Measurements from ENCODE around the gene IMP4. TPM values are rescaled to one million over a fixed set of nuclear protein-coding genes. Genes with fewer than 3 reads are reported as not detected.
A peak's percentile ranks its signal among the peaks of the same experiment; 100 is the strongest.

Gene IMP4
- polyA plus RNA-seq, 3 donors: 57.6 to 81.2 (median 58.5) TPM

DNA sequence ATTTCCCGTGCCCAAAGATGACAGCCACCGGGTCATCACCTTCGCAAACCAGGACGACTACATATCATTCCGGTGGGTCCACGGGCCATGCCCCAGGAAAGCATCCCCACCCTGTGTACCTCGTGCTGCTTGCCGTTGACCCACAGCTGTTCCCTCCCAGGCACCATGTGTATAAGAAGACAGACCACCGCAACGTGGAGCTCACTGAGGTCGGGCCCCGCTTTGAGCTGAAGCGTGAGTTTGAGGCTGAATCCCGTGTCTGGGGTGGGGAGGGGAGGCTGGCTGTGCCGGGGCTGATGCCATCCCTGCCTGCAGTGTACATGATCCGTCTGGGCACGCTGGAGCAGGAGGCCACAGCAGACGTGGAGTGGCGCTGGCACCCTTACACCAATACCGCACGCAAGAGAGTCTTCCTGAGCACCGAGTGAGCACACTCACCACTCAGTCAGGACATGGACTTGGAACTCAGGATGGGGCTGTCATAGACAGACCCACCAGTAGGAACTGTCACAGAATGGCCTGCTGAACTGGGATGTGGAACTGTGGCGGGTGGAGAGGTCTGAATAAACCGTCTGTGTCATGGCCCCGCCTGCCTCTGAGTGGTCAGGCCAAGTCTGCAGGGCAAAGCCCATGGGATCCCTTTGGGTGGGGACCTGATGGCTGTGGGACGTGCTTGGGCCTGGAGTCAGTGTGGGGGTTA lies 3.5 kb downstream of the IMP4 start:
- Histone ChIP-seq H3K9me3 (replicated peaks in 1 of 2; ENCODE audit: control insufficient read depth in 1 of 2, insufficient read depth in 1 of 2, low read length in 2 of 2) (no peaks in the 10 kb centered on the region), H3K79me2 (ENCODE audit: insufficient read depth, low read length) (peaks cover 22% of the 10 kb centered on the region), H3K4me1 (ENCODE audit: control insufficient read depth in 1 of 2, insufficient read depth in 2 of 2, low read length in 2 of 2) (peaks cover 14 to 19% of the 10 kb centered on the region in 2 donors), H3K4me3 (replicated peaks in 1 of 3; ENCODE audit: low read depth in 2 of 3, low read length in 3 of 3) (no peak overlapping the region), H3K9ac (ENCODE audit: insufficient read depth, low read length, poor library complexity, severe bottlenecking) (no peak overlapping the region), H3K27me3 (ENCODE audit: control insufficient read depth in 2 of 2, insufficient read depth in 2 of 2, low read length in 2 of 2) (no peaks in the 10 kb centered on the region), H3K36me3 (replicated peaks in 1 of 2; ENCODE audit: control insufficient read depth in 1 of 2, insufficient read depth in 2 of 2, low read length in 2 of 2) (peaks cover 44 to 49% of the 10 kb centered on the region in 2 donors), H2AFZ (ENCODE audit: insufficient read depth, low read depth, low read length, poor library complexity, severe bottlenecking) (no peak overlapping the region), H3K27ac (ENCODE audit: low read depth in 1 of 2, low read length in 2 of 2) (no peak overlapping the region), H4K20me1 (ENCODE audit: insufficient read depth, low read length) (no peaks in the 10 kb centered on the region), H3K4me2 (replicated peaks; ENCODE audit: extremely low read depth, low read length, poor library complexity, severe bottlenecking) (no peak overlapping the region)
- Mint-ChIP-seq H3K4me1 (peaks cover 17% of the 10 kb centered on the region), H3K27ac (peak overlapping the region in 2 of 7 donors; percentile 28 to 77), H3K4me3 (no peak overlapping the region), H3K36me3 (peaks cover 48 to 50% of the 10 kb centered on the region in 2 donors), H3K9me3 (no peaks in the 10 kb centered on the region), H3K27me3 (ENCODE audit: low read depth in 3 of 3) (peaks cover 0 to 4% (median 3%) of the 10 kb centered on the region in 3 donors)
- no peak for DNase-seq
- WGBS (ENCODE audit: insufficient coverage): 97% methylated on average over 22 of the region's 26 CpGs
- TF ChIP-seq, protein P1, sequence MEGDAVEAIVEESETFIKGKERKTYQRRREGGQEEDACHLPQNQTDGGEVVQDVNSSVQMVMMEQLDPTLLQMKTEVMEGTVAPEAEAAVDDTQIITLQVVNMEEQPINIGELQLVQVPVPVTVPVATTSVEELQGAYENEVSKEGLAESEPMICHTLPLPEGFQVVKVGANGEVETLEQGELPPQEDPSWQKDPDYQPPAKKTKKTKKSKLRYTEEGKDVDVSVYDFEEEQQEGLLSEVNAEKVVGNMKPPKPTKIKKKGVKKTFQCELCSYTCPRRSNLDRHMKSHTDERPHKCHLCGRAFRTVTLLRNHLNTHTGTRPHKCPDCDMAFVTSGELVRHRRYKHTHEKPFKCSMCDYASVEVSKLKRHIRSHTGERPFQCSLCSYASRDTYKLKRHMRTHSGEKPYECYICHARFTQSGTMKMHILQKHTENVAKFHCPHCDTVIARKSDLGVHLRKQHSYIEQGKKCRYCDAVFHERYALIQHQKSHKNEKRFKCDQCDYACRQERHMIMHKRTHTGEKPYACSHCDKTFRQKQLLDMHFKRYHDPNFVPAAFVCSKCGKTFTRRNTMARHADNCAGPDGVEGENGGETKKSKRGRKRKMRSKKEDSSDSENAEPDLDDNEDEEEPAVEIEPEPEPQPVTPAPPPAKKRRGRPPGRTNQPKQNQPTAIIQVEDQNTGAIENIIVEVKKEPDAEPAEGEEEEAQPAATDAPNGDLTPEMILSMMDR (IDR thresholded peaks at IDR 0.05): no peak
- intact Hi-C loops (cut with micrococcal nuclease): no loop called here

GRCh38 chr2:130346741-130347066 lies 4.0 kb downstream of the IMP4 start:
- H3K79me2 ChIP-seq (ENCODE audit: insufficient read depth, low read length): peaks cover 22% of the 10 kb centered on the region
- DNase-seq: no peak
- no peak overlapping the region for H3K4me3 ChIP-seq (replicated peaks in 1 of 3; ENCODE audit: low read depth in 2 of 3, low read length in 3 of 3)
- no peak overlapping the region for H3K27ac ChIP-seq (ENCODE audit: low read depth in 1 of 2, low read length in 2 of 2)
- WGBS (ENCODE audit: insufficient coverage): 100% methylated on average over 1 of the region's 4 CpGs
- intact Hi-C loops (cut with micrococcal nuclease): no loop called here
- peaks cover 9 to 15% of the 10 kb centered on the region in 2 donors for H3K4me1 ChIP-seq (ENCODE audit: control insufficient read depth in 1 of 2, insufficient read depth in 2 of 2, low read length in 2 of 2)
- H3K4me3 Mint-ChIP-seq: no peak overlapping the region
- H3K27ac Mint-ChIP-seq: peak overlapping the region in 2 of 7 donors; percentile 28 to 77
- no peak overlapping the region for H3K9ac ChIP-seq (ENCODE audit: insufficient read depth, low read length, poor library complexity, severe bottlenecking)
- H2AFZ ChIP-seq (ENCODE audit: insufficient read depth, low read depth, low read length, poor library complexity, severe bottlenecking): no peak overlapping the region
- peaks cover 0 to under 1% (median 0%) of the 10 kb centered on the region in 7 donors for H3K9me3 Mint-ChIP-seq
- peaks cover 0 to 3% (median 2%) of the 10 kb centered on the region in 3 donors for H3K27me3 Mint-ChIP-seq (ENCODE audit: low read depth in 3 of 3)
- H4K20me1 ChIP-seq (ENCODE audit: insufficient read depth, low read length): peaks cover 1% of the 10 kb centered on the region
- TF ChIP-seq, protein P1 (IDR thresholded peaks at IDR 0.05): no peak
- H3K4me1 Mint-ChIP-seq: peaks cover 16% of the 10 kb centered on the region
- H3K4me2 ChIP-seq (replicated peaks; ENCODE audit: extremely low read depth, low read length, poor library complexity, severe bottlenecking): no peak overlapping the region
- no peaks in the 10 kb centered on the region for H3K9me3 ChIP-seq (replicated peaks in 1 of 2; ENCODE audit: control insufficient read depth in 1 of 2, insufficient read depth in 1 of 2, low read length in 2 of 2)
- peaks cover 44 to 49% of the 10 kb centered on the region in 2 donors for H3K36me3 ChIP-seq (replicated peaks in 1 of 2; ENCODE audit: control insufficient read depth in 1 of 2, insufficient read depth in 2 of 2, low read length in 2 of 2)
- no peaks in the 10 kb centered on the region for H3K27me3 ChIP-seq (ENCODE audit: control insufficient read depth in 2 of 2, insufficient read depth in 2 of 2, low read length in 2 of 2)
- peaks cover 50 to 52% of the 10 kb centered on the region in 2 donors for H3K36me3 Mint-ChIP-seq

Measured in CD14-positive monocyte (primary cell).